ENCODE measurements around the gene CDK5RAP1. TPM values are rescaled to one million over a fixed set of nuclear protein-coding genes. Genes with fewer than 3 reads are reported as not detected.

Gene CDK5RAP1
- total and polyA plus RNA-seq, 9 of the 15 experiments (the other 6 are each of a cell fraction or from before 2014, with no cell fraction given): 41.6 to 127 (median 58.3) TPM

- Histone ChIP-seq H3K9me3 (replicated peaks; ENCODE audit: control insufficient read depth, insufficient read depth, low read depth, low read length) (no peaks in the 10 kb centered on the region), H3K27ac (ENCODE audit: extremely low read depth, low read depth, low read length) (no peak overlapping the region), H3K9ac (ENCODE audit: insufficient read depth in 1 of 2, low read depth in 2 of 2, low read length in 2 of 2) (no peak overlapping the region), H3K4me1 (replicated peaks in 1 of 2; ENCODE audit: control insufficient read depth in 2 of 2, insufficient read depth in 2 of 2, low read length in 2 of 2) (no peaks in the 10 kb centered on the region), H3K36me3 (ENCODE audit: control insufficient read depth, insufficient read depth, low read length) (peaks cover 66% of the 10 kb centered on the region), H3K9me1 (ENCODE audit: control insufficient read depth, insufficient read depth, low read length) (no peaks in the 10 kb centered on the region), H4K20me1 (replicated peaks; ENCODE audit: control insufficient read depth, insufficient read depth, low read length) (no peaks in the 10 kb centered on the region), H3K4me2 (ENCODE audit: insufficient read depth, low read length) (no peak overlapping the region), H3K4me3 (no peak overlapping the region), H3K27me3 (ENCODE audit: control insufficient read depth in 2 of 2, insufficient read depth in 2 of 2, low read length in 2 of 2) (no peaks in the 10 kb centered on the region), H2AFZ (ENCODE audit: low read depth, low read length) (no peak overlapping the region), H3K79me2 (ENCODE audit: control insufficient read depth, insufficient read depth, low read length) (no peaks in the 10 kb centered on the region)
- WGBS (ENCODE audit: insufficient coverage, low coverage, missing lambda C conversion rate): 100% methylated on average over 2 of the region's 2 CpGs
- POLR2A ChIA-PET: interaction anchor here (0.6 to 2.0 kb wide), 5 partner anchors 8 to 732 kb away, joined by 4 to 5 read pairs (median 4); partner anchors contain the start of gene CDK5RAP1
- in situ Hi-C loops (cut with MboI): no loop called here
- no TSS peak for BruUV-seq (replicated peaks)
- intact Hi-C loops (cut with micrococcal nuclease): no loop called here
- ATAC-seq: no peak
- no peak for DNase-seq (ENCODE audit: extremely low read depth in 1 of 4, low spot score in 3 of 4)
- FAIRE-seq: no peak
- TF ChIP-seq, protein P1, sequence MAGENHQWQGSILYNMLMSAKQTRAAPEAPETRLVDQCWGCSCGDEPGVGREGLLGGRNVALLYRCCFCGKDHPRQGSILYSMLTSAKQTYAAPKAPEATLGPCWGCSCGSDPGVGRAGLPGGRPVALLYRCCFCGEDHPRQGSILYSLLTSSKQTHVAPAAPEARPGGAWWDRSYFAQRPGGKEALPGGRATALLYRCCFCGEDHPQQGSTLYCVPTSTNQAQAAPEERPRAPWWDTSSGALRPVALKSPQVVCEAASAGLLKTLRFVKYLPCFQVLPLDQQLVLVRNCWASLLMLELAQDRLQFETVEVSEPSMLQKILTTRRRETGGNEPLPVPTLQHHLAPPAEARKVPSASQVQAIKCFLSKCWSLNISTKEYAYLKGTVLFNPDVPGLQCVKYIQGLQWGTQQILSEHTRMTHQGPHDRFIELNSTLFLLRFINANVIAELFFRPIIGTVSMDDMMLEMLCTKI (IDR thresholded peaks at IDR 0.05; ENCODE audit: partially characterized antibody): no peak
- TF ChIP-seq PTBP1 (IDR thresholded peaks at IDR 0.05; ENCODE audit: low read depth, low read length): no peak
- no peak for TF ChIP-seq BDP1 (IDR thresholded peaks at IDR 0.05; ENCODE audit: insufficient read depth, insufficient read length)
- no peak for TF ChIP-seq HDAC8 (tag; IDR thresholded peaks at IDR 0.05)
- no peak for TF ChIP-seq POLR2AphosphoS5 (IDR thresholded peaks at IDR 0.05; ENCODE audit: control insufficient read depth, insufficient read depth, low read depth, low read length)
- TF ChIP-seq KAT8 (IDR thresholded peaks at IDR 0.05; ENCODE audit: low read depth): no peak
- TF ChIP-seq CREB1 (IDR thresholded peaks at IDR 0.05): no peak
- no peak for TF ChIP-seq CREB1 (CRISPR knock-in tag; IDR thresholded peaks at IDR 0.05)
- TF ChIP-seq KHSRP (IDR thresholded peaks at IDR 0.05): no peak
- CTCF ChIA-PET (ENCODE audit: low intra/inter-chr PET ratio): interaction anchor here (0.5 kb wide), 1 partner anchor 177 kb away, joined by 3 read pairs; no protein-coding TSS in a partner anchor
Measured at GRCh38 chr20:33377366-33377765, 24.0 kb downstream of the CDK5RAP1 start.
